Fibroblast of pulmonary artery (primary cell): ENCODE measurements around the gene TCN2.

Experiments
- DNase-seq: peaks from one replicate; pipeline ENCODE4 v3.0.0-alpha.2; 2010; ENCODE audit warnings: low read depth
- H3K4me3 ChIP-seq: replicated peaks from 2 replicates; pipeline ENCODE4 v1.5.1; 2011; ENCODE audit warnings: low read depth, mild to moderate bottlenecking, control low read depth, low read length, moderate library complexity
- TF ChIP-seq, protein P1 (sequence below): IDR thresholded peaks from 2 replicates; pipeline ENCODE4 v1.5.1; 2011; ENCODE audit warnings: mild to moderate bottlenecking, control low read depth, low read length, inconsistent platforms; ENCODE audit errors: missing control alignments

TCN2 gene

DNA sequence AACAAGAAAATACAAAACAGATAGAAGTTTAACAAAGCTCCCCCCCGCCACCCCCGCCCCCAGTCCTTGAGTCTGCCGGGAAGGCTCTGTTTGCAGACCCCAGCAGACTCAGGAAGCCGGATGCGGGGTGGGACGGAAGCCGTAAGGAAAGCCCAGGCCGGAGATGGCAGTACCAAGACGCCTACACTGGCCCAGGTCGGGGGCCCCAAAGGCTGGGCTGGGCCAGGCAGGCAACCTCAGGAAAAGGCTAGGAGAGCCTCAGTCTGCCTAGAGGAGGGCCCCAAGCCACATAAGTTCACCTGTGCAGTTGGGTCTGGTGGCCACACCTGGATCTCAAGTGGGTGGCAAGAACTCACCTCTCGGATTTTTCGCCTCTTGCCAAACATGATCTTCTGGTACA lies 28.5 kb upstream of the TCN2 start:
- TF ChIP-seq, protein P1, sequence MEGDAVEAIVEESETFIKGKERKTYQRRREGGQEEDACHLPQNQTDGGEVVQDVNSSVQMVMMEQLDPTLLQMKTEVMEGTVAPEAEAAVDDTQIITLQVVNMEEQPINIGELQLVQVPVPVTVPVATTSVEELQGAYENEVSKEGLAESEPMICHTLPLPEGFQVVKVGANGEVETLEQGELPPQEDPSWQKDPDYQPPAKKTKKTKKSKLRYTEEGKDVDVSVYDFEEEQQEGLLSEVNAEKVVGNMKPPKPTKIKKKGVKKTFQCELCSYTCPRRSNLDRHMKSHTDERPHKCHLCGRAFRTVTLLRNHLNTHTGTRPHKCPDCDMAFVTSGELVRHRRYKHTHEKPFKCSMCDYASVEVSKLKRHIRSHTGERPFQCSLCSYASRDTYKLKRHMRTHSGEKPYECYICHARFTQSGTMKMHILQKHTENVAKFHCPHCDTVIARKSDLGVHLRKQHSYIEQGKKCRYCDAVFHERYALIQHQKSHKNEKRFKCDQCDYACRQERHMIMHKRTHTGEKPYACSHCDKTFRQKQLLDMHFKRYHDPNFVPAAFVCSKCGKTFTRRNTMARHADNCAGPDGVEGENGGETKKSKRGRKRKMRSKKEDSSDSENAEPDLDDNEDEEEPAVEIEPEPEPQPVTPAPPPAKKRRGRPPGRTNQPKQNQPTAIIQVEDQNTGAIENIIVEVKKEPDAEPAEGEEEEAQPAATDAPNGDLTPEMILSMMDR = no peak
- no peak overlapping the region for H3K4me3 ChIP-seq
- no peak for DNase-seq

DNA sequence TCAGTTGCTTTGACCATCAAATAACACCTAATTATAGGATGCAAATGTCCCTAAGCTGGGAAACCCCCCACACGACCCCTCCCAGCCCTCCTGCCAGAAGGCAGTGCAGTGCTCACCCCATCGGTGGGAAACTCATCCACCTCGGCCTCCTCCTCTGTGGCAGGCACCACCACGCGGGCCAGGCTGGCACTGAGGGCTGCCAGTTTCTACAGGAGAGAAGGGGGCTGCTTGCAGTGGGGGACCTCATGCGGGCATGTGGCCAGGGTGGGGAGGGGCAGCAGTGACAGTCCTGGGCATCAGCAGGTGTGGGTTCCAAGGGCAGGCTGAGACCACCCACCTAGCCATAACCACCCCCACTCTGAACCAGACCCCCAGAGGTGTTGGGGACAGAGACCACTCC lies 26.1 kb upstream of the TCN2 start:
- TF ChIP-seq, protein P1 = no peak
- H3K4me3 ChIP-seq = no peak overlapping the region
- no peak for DNase-seq

DNA sequence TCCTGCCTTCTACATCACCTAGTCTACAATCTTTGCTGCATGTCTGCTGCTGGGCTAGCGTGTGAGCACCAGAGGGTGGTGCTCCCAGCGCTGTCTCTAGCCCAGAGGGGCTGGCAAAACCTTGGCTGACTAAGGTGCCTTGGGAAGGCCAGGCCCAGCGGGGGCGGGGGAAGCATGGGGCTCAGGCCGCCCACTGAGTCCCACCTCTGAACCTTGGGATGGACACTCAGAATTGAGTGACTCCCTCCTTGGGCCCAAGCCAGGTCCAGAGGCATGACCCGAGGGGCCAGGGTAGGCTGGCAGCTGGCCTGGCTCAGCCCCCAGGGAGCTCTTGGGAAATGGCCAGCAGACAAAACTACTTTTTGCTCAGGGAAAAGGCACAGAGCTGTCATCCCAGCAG lies 24.9 kb upstream of the TCN2 start:
- TF ChIP-seq, protein P1 = no peak
- DNase-seq = no peak
- no peak overlapping the region for H3K4me3 ChIP-seq

DNA sequence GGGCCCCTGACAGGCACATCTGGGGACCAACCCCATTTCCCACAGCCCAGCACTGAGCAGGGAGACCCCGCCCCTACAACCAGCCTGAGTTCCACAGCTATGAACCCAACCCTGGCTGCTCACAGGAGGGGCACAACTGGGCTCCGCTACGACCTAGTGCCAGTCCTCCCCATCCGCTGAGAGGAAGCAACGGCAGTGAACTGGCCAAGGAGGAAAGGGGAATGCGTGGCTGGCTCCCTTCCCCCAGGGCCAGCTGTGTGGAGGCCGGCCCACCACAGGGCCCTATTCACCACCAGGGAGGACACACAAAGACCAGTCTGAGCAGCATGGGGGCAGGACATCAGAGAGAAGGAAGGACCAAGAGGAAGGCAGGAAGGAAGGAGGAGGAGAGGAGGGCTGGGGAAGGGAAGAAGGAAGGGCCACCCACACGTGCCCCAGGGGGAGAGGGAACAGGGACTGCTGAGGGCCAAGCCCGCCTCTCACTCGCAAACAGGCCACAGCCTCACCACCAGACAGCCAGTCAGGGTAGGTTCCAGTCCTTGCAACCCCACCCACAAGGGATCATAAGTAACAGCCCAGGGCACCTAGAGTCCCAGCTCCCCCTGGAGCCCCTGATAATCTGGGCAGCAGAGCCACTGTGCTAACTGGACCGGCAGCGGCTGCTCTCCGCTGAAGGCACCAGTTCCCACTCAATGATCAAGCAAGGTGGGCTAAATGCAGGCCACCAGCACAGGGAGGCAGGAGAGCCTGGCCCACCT lies 24.0 kb upstream of the TCN2 start:
- DNase-seq = no peak
- TF ChIP-seq, protein P1 = no peak
- no peak overlapping the region for H3K4me3 ChIP-seq

DNA sequence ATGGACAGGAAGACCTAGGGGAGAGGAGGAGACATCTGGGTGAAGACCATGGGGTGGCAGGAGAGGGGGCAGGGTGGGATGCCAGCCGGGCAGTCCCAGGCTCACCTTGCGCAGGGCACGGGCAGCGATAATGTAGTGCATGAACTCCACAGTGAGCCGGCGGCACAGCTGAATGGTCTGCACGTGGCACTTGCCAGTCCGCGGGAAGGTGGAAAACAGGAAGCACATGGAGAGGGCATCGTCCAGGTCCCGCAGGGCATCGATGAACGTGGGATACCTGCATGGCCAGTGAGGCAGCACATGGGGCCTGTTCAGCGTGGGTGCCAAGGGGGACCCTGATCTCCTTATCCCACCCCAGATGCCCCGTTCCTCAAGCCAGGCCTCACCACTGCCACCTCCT lies 22.5 kb upstream of the TCN2 start:
- no peak for DNase-seq
- TF ChIP-seq, protein P1 = no peak
- H3K4me3 ChIP-seq = no peak overlapping the region

DNA sequence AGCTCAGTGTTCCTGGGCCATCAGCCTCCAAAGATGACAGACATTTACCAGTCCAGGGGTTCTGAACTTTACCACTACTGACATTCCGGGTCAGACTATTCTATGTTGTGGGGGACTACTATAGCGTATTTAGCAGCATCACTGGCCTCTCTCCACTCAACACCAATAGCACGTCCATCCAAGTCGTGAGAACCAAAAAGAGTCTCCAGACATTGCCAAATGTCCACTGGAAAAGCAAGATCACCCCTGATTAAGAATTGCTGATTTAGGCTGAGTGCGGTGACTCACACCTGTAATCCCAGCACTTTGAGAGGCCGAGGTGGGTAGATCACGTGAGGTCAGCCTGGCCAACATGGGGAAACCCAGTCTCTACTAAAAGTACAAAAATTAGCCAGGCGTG lies 20.6 kb upstream of the TCN2 start:
- TF ChIP-seq, protein P1 = no peak
- H3K4me3 ChIP-seq = no peak overlapping the region
- DNase-seq = no peak

DNA sequence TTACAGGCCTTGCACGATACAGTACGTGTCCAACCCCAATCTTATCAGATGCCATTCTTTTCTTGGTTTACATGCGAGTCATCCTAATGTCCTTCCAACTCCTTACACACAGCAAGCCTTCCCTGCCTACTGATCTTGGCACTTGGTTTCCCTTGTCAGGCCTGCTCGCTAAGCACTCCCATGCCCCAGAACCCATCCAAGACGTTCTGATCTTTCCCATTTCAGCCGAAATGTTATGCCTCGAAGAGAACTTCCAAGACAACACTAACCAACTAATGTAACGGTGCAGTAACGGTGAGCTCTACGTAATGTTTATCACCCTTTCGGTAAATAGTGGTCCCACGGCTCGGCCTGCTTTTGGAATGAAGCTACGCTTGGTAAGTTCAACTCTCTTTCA lies 15.8 kb upstream of the TCN2 start:
- DNase-seq = peak; percentile 43
- TF ChIP-seq, protein P1 = no peak
- peak overlapping the region; percentile 100 for H3K4me3 ChIP-seq
